Pancreas (tissue), 10 donors: ENCODE measurements around the gene SKP1. TPM values are rescaled to one million over a fixed set of nuclear protein-coding genes. Genes with fewer than 3 reads are reported as not detected.
A peak's percentile ranks its signal among the peaks of the same experiment; 100 is the strongest.

Experiments
- ATAC-seq, 4 donors: fragments of 200-7000 bp; cut with Tn5 transposase; one replicate each; pipeline versions ENCODE4 v1.8.0 to v1.9.1; 2020; ENCODE audit warnings: mild to moderate bottlenecking in 4 of 4, moderate library complexity in 4 of 4
- DNase-seq, 6 donors: peaks; one replicate each; pipeline ENCODE4 v3.0.0-alpha.2; 2020
- FAIRE-seq: peaks from 2 replicates; lab custom pipeline; 2012; peaks lifted over from hg19 to GRCh38; lab: Jason Lieb, UNC
- H3K27ac ChIP-seq, 4 donors: fragments of 200-600 bp; sonication (generic); 1 replicate in 3 of 4; 2 replicates in 1 of 4; pipeline versions ENCODE4 v1.5.0 to v1.8.0; 2020
- H3K27me3 ChIP-seq, 4 donors: fragments of 200-600 bp; one replicate each; pipeline ENCODE4 v1.8.0; 2021
- H3K36me3 ChIP-seq, 3 donors: fragments of 200-600 bp; sonication (generic) in 1 of 3; one replicate each; pipeline versions ENCODE4 v1.5.0 to v1.8.0; 2020 to 2021
- H3K4me1 ChIP-seq, 3 donors: fragments of 200-600 bp; one replicate each; pipeline ENCODE4 v1.8.0; 2021
- H3K4me3 ChIP-seq, 4 donors: fragments of 200-600 bp; sonication (generic) in 2 of 4; one replicate each; pipeline versions ENCODE4 v1.5.0 to v1.8.0; 2020 to 2021
- H3K9me3 ChIP-seq, 4 donors: fragments of 200-600 bp; one replicate each; pipeline ENCODE4 v1.8.0; 2021
- CTCF ChIP-seq, 4 donors: fragments of 200-600 bp; sonication (generic) in 3 of 4; IDR thresholded peaks; one replicate each; pipeline versions ENCODE4 v1.5.0 to v1.8.0; 2021; ENCODE audit warnings: antibody characterized with exemption in 4 of 4
- WGBS, 2 donors: extraction: QIAGEN DNeasy Blood & Tissue Kit; methylation state at CpG; one replicate each; pipeline ENCODE4 v1.1.7; 2013; 5-methylcytosine and 5-hydroxymethylcytosine counted together
- intact Hi-C, 3 donors: fragments of 100-400 bp; cut with DNase I; formaldehyde crosslinking; loops; one replicate each; pipeline versions ENCODE4 v1.11.1 to v1.14.2; 2022
- polyA plus RNA-seq, 2 donors: library from polyadenylated mRNA; stranded (reverse); fragments of 200-250 nt; gene quantifications; one replicate each; pipeline ENCODE4 v1.2.3, GENCODE V29; 2013
- total RNA-seq, 6 donors: library from RNA; stranded (reverse); fragmentation: NEBNext Ultra II Directional in 4 of 6; extraction: Animal tissue kit (Norgen Biotek cat#: 25700) in 4 of 6; gene quantifications; one replicate each; pipeline versions ENCODE4 v1.2.1 to v1.2.4, GENCODE V29; 2021 to 2023
- donor health status: healthy with polysubstance abuse.
- donor health status: DM: no; HTN: no; CAD: no; lungs with moderate emphysema.
- donor health status: DM: no; HTN: no; CAD: no.
- donor health status: control.
- donor health status: control.
- donor health status: Bipolar disorder and iron deficiency.
- donor health status: DM: yes; HTN: yes; CAD: no.
- donor health status: DM: no; HTN: no; CAD: no.
- donor health status: DM: no; HTN: no; CAD: no.
- donor health status: DM: yes; HTN: yes; CAD: no.

Gene SKP1
- total and polyA plus RNA-seq, 8 donors = 67.5 to 252 (median 97.6) TPM

DNA sequence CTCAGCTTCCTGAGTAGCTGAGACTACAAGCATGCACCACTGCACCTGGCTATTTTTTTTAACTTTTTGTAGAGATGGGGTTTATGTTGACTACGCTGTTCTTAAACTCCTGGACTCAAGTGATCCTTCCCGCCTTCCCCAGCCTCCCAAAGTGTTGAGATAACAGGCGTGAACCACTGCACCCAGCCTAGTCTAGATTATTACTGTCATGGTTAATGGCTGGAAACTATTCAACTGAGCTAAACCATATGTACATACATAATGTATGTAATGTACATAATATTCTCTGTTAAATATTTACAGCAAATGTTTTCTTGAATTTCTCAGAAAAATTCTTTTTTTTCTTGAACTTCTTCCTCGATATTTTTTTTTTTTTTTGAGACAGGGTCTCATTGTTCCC is 27.8 kb upstream of the SKP1 start:
- 88 to 93% methylated on average over 4 of the region's 4 CpGs for WGBS, 2 donors
- H3K4me3 ChIP-seq = no peak overlapping the region
- H3K27ac ChIP-seq = no peak overlapping the region
- DNase-seq (no peak), FAIRE-seq (no peak), ATAC-seq (no peak)
- TF ChIP-seq CTCF (IDR thresholded peaks at IDR 0.05) = no peak
- H3K4me1 ChIP-seq = peaks cover 7 to 26% (median 15%) of the 10 kb centered on the region in 3 donors
- intact Hi-C loops = no loop called here
- peaks cover 4 to 35% (median 11%) of the 10 kb centered on the region in 3 donors for H3K36me3 ChIP-seq
- H3K9me3 ChIP-seq = no peaks in the 10 kb centered on the region
- no peaks in the 10 kb centered on the region for H3K27me3 ChIP-seq

GRCh38 chr5:134203630-134204029 is 26.9 kb upstream of the SKP1 start:
- intact Hi-C loops = no loop called here
- ATAC-seq = no peak
- Histone ChIP-seq H3K27me3 (no peaks in the 10 kb centered on the region), H3K27ac (no peak overlapping the region), H3K9me3 (no peaks in the 10 kb centered on the region), H3K4me3 (no peak overlapping the region), H3K4me1 (peaks cover 2 to 17% (median 9%) of the 10 kb centered on the region in 3 donors), H3K36me3 (peaks cover 7 to 44% (median 13%) of the 10 kb centered on the region in 3 donors)
- no peak for FAIRE-seq
- DNase-seq = no peak
- no peak for TF ChIP-seq CTCF (IDR thresholded peaks at IDR 0.05)
- 99% methylated on average over 3 of the region's 3 CpGs for WGBS, 2 donors

DNA sequence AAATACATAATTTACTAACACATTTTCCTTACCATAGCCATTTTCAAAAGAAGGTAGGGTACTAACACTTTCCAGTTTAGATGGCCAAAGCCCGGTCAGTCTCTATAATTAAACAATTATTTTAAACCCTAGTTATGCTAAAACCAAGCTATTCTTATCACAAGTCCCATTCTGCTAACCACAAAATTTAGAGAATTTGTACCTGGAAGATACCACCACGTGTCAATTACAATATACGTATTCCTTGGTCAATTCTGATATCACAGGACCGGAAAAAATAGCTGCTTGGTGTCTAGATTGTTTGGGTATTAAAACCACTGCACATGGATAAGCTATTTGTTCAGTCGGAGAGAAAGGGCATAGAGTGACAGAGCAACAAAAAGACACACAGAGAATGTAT is 18.9 kb upstream of the SKP1 start:
- no peak for FAIRE-seq
- no peak overlapping the region for H3K27ac ChIP-seq
- peaks cover 7 to 41% (median 25%) of the 10 kb centered on the region in 3 donors for H3K36me3 ChIP-seq
- intact Hi-C loops = no loop called here
- ATAC-seq = no peak
- H3K4me1 ChIP-seq = no peaks in the 10 kb centered on the region
- no peak overlapping the region for H3K4me3 ChIP-seq
- no peak for TF ChIP-seq CTCF (IDR thresholded peaks at IDR 0.05)
- no peak for DNase-seq
- H3K27me3 ChIP-seq = no peaks in the 10 kb centered on the region
- no peaks in the 10 kb centered on the region for H3K9me3 ChIP-seq
- WGBS, 2 donors = 70 to 71% methylated on average over 5 of the region's 5 CpGs

- Histone ChIP-seq H3K36me3 (no peaks in the 10 kb centered on the region), H3K4me1 (peaks cover 0 to 6% (median 0%) of the 10 kb centered on the region in 3 donors), H3K9me3 (no peaks in the 10 kb centered on the region), H3K4me3 (no peak overlapping the region), H3K27ac (no peak overlapping the region), H3K27me3 (no peaks in the 10 kb centered on the region)
- DNase-seq (peak in 3 of 6 donors; percentile 34 to 47 (median 38)), FAIRE-seq (no peak), ATAC-seq (peak in 1 of 4 donors; percentile 31)
- TF ChIP-seq CTCF (IDR thresholded peaks at IDR 0.05) = no peak
- intact Hi-C loops = loop anchor here in 1 of 3 donors (10.0 kb wide), 1 partner anchor 96 kb away; no protein-coding TSS in a partner anchor
- 63 to 65% methylated on average over 3 of the region's 3 CpGs for WGBS, 2 donors
These were observed 12.3 kb upstream of the SKP1 start for GRCh38 chr5:134189031-134189430.

GRCh38 chr5:134188092-134188491 is 11.3 kb upstream of the SKP1 start:
- FAIRE-seq (no peak), DNase-seq (no peak), ATAC-seq (no peak)
- Histone ChIP-seq H3K4me3 (no peak overlapping the region), H3K27ac (peak overlapping the region in 2 of 4 donors; percentile 8 to 44), H3K36me3 (no peaks in the 10 kb centered on the region), H3K27me3 (no peaks in the 10 kb centered on the region), H3K4me1 (peaks cover 0 to 6% (median 0%) of the 10 kb centered on the region in 3 donors), H3K9me3 (no peaks in the 10 kb centered on the region)
- WGBS, 2 donors = 69 to 93% methylated on average over 1 of the region's 1 CpG
- intact Hi-C loops = loop anchor here in 1 of 3 donors (10.0 kb wide), 1 partner anchor 97 kb away; no protein-coding TSS in a partner anchor
- no peak for TF ChIP-seq CTCF (IDR thresholded peaks at IDR 0.05)
